NB4 (cell line): ENCODE measurements around the gene PRKCSH.

Source experiments
- DNase-seq: peaks from one replicate; pipeline ENCODE4 v3.0.0; 2010; ENCODE audit warnings: low read depth
- H3K4me3 ChIP-seq: one replicate; pipeline ENCODE4 v1.5.1; 2011; ENCODE audit warnings: mild to moderate bottlenecking, low read depth, low read length, moderate library complexity
- MYC ChIP-seq: IDR thresholded peaks from 2 replicates; pipeline ENCODE4 v1.6.1; 2011; ENCODE audit warnings: low read depth, low read length
- POLR2A ChIP-seq: IDR thresholded peaks from 2 replicates; pipeline ENCODE4 v1.6.1; 2011; ENCODE audit warnings: mild to moderate bottlenecking; ENCODE audit not compliant: insufficient read length; ENCODE audit errors: extremely low read depth
- TF ChIP-seq, protein P1 (sequence below): IDR thresholded peaks from one replicate; pipeline ENCODE4 v1.5.1; 2012; ENCODE audit warnings: low read depth, low read length
- TF ChIP-seq, protein P2 (sequence below): IDR thresholded peaks from 2 replicates; pipeline ENCODE4 v1.6.1; 2011; ENCODE audit warnings: low read depth, low read length

Gene PRKCSH

DNA sequence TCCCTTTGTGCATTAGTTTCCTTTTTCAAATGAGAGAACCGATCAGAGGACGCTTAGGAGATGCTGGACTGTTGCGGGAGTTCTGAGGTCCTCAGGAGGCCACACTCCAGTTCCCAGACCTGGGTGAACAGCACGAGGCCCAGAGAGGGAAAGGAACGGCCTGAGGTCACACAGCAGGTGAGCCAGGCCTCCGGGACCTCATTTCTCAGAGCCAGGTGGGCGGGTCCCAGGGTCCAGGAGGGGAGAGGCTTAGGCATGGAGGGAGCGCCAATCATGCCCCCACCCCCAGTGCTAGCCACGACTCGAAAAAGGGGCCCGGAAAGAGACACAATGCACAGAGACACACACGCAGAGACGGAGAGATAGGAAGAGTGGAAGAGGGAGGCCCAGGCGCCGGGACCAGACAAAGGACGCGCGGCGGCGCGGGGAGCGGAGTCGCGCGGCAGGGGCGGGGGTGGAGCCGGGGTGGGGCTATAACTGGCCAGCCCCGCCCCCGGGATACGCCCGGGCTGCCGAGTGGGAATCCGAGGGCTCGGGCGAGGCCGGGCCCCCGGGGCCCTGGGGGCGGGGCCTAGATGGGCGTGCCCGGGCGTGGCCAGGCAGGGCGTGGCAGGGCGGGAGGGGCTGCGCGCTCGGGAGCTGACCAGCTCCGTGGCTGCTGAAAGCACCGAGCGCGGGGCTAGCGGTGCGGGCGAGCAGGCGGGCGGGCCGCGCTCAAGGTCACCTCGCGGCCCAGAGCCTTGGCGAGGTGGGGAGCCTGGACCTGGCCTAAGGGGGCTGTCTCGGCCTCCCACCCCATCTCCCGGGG, 43.9 kb downstream of the PRKCSH start:
- DNase-seq = no peak
- no peak overlapping the region for H3K4me3 ChIP-seq
- TF ChIP-seq POLR2A = no peak
- TF ChIP-seq, protein P1, sequence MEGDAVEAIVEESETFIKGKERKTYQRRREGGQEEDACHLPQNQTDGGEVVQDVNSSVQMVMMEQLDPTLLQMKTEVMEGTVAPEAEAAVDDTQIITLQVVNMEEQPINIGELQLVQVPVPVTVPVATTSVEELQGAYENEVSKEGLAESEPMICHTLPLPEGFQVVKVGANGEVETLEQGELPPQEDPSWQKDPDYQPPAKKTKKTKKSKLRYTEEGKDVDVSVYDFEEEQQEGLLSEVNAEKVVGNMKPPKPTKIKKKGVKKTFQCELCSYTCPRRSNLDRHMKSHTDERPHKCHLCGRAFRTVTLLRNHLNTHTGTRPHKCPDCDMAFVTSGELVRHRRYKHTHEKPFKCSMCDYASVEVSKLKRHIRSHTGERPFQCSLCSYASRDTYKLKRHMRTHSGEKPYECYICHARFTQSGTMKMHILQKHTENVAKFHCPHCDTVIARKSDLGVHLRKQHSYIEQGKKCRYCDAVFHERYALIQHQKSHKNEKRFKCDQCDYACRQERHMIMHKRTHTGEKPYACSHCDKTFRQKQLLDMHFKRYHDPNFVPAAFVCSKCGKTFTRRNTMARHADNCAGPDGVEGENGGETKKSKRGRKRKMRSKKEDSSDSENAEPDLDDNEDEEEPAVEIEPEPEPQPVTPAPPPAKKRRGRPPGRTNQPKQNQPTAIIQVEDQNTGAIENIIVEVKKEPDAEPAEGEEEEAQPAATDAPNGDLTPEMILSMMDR = no peak
- TF ChIP-seq MYC = no peak
- TF ChIP-seq, protein P2, sequence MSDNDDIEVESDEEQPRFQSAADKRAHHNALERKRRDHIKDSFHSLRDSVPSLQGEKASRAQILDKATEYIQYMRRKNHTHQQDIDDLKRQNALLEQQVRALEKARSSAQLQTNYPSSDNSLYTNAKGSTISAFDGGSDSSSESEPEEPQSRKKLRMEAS = no peak

DNA sequence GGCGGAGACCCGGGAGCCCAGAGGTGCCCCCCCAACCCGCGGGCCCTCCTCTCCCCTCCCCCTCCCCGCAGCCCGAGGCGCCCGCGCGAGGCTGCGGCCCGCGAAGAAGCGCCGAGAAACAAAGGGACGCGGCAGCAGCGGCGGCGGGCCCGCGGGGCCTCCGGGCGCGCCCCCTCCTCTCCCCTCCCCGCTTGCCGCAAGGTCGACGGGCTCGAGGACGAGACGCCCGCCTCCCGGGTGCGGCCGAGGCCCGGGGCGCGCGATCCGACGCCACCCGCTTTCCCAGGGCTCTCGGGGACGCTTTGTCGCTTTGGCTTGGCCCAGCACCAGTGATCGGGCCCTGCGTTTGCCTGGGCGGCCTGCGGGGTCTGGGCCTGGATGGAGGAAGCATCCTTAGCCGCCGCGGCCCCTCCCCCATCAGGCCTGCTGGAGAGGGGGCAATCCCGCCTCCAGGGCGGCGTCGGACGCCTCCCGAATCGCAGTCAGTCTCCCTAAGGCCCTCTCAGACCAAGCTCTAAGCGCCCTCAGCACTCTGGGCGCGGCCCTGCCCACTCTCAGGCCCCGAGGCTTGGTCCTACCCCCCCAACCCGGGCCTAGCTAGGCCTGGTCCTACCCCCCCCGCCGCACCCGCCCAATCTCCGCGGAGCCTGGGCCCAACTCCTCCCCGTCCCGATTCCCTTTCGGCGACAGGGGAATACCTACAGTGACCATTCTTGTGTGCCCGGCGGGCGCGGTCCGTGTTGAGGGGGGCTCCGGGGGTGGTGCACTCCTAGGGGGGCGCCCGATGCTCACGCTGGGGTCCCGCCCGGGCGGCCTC, 44.7 kb downstream of the PRKCSH start:
- peak; percentile 27 for DNase-seq
- no peak overlapping the region for H3K4me3 ChIP-seq
- TF ChIP-seq, protein P2 = no peak
- no peak for TF ChIP-seq POLR2A
- TF ChIP-seq MYC = no peak
- TF ChIP-seq, protein P1 = no peak

DNA sequence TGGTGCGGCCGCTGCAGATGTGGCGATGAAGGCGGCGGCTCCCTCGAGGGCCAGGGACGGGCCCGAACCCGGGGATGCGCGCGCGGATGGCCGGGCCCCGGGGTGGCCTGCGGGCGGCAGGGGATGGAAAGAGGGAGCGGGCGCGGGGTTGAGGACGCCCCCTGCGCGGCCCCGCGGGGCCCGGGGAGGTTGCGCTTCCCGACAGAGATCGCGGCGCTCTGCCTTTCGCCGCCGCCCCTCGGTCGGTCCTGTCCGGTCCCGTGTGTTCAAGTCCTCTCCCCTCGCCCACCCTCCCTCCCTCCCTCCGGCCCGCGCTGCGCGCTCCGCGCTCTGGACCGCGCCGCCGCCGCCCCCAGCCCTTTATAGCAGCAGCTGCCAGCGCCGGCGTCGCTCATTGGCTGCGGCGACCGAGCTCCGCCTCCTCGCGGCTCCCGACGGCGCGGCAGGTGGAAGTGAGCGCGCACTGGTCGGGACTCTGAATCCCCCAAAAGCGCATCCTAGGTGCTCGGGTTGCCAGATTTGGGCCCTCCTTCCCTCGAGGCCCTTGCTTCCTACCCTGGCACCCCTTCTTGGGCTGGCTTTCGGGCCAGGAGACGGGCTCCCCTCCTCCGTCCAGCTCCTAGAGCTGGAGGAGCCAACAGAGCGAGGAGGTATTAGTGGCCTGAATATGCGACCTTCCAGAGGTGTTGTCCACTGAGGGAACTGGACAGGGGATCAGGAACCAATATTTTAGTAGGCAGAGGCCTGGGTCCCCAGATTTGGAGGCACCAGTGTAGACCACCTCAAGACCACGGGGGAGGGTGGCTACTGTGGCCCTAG, 45.5 kb downstream of the PRKCSH start, which contains the start of gene ELAVL3:
ELAVL3 (minus strand) TSS at position 332 of the 819 bp plus-strand sequence. CDS start 438 bp downstream, outside the sequence.
- no peak within 1 kb of the TSS for H3K4me3 ChIP-seq
- no peak for DNase-seq
- TF ChIP-seq MYC (no peak), POLR2A (no peak)
- TF ChIP-seq, protein P2 = no peak
- TF ChIP-seq, protein P1 = no peak

DNA sequence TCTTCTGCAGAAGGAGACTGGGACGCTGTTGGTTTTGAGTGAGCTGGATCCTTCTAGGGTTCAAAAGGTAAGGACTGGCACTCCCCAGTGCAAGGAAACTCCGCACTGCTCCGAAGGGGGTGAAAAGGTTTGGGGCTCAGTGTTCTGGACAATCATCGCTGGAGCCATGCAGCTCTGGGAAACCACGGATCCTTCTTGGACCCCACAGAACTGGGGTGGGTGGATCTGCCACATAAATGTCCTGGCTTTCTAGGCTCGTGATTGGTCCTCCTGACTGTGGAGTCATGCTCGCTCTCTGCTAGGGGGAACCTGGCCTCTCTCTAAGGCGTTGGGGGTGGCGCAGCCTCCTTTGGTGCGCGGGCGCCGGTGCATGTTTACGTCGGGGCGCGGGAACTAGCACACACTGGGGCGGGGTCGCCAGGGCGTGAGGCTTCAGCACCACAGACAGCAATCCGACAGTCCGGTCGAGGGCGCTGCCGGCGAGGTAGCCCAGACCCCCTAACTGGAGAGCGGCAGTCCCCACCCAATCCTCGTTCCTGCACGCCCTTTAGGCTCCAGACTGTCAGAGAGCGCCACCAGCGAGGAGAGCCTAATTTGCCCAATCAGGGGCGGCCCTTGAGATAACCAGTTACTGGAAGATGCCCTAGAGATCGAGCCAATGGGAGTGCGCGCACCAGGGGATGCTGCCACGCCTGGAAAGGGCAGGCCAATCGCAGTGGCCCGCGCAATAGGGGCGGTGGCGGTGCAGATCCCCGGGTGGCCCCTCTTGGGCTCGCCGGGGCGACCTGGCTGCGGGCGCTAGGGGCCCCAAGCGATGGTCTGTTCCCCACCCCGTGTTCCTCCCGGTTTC, 46.3 kb downstream of the PRKCSH start:
- H3K4me3 ChIP-seq = no peak overlapping the region
- peak; percentile 92 for DNase-seq
- TF ChIP-seq MYC (no peak), POLR2A (peak; percentile 15)
- TF ChIP-seq, protein P2 = 0 out of 2 replicates have a peak, but pooled peaks have one; percentile 15
- TF ChIP-seq, protein P1 = no peak
